Hepatocyte (in vitro differentiated cells): Measurements from ENCODE around the gene COX5A.

Experiments
- CTCF ChIP-seq: fragments of 200-600 bp; sonication (generic); IDR thresholded peaks from 2 replicates; pipeline ENCODE4 v1.5.1; 2016; ENCODE audit warnings: antibody characterized with exemption, mild to moderate bottlenecking; ENCODE audit not compliant: poor library complexity
- EZH2 ChIP-seq: fragments of 200-600 bp; sonication (generic); IDR thresholded peaks from 2 replicates; pipeline ENCODE4 v1.6.1; 2016; ENCODE audit warnings: antibody characterized with exemption, mild to moderate bottlenecking, borderline replicate concordance

GRCh38 chr15:74955017-74955416 is 17.1 kb upstream of the COX5A start:
- TF ChIP-seq CTCF (no peak), EZH2 (no peak)
